ENCODE results near the gene CMTM4. TPM values are rescaled to one million over a fixed set of nuclear protein-coding genes. Genes with fewer than 3 reads are reported as not detected.

The CMTM4 gene
- total and polyA plus RNA-seq, 4 experiments from 2014 or later = 0.21 to 2.2 (median 2.0) TPM; not detected in 1

DNA sequence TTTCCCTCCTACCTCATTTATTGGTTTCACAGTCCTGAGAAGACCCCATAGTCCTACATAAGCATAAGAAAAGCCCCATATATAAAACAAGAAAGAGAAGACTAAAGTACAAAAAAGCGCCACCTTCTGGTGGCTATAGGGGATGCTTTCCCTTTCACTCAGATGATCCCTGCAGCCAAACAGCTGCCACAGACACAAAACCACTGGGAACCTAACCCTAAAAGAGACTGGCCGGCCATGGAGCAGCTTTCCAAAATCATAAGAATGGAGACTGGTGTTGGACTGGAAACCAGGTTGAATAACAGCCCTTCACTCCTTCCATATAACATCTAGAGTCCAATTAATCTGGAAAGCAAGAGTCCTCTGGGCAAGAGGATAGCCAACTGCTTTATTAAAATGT, 43.5 kb upstream of the CMTM4 start:
- no peaks in the 10 kb centered on the region for H3K27me3 Mint-ChIP-seq
- peaks cover 18% of the 10 kb centered on the region for H3K4me1 ChIP-seq (ENCODE audit: insufficient read depth, low read length)
- ChIA-PET POLR2A (ENCODE audit: partially characterized antibody) (interaction anchor here (1.2 to 1.6 kb wide), 2 partner anchors 12 to 91 kb away, joined by 3 to 6 read pairs; partner anchors contain the start of genes DYNC1LI2 and NAE1), CTCF (ENCODE audit: partially characterized antibody) (interaction anchor here (1.1 to 8.8 kb wide), 5 partner anchors 10 to 335 kb away, joined by 3 to 76 read pairs (median 11); partner anchors contain the start of gene DYNC1LI2)
- peak overlapping the region in 1 of 8 donors; percentile 47 for H3K4me3 Mint-ChIP-seq
- intact Hi-C loops (cut with micrococcal nuclease) = loop anchor here (1.0 kb wide), 2 partner anchors 178 to 334 kb away; no protein-coding TSS in a partner anchor
- peaks cover 20 to 63% of the 10 kb centered on the region in 2 donors for H3K36me3 Mint-ChIP-seq
- H3K9me3 Mint-ChIP-seq = no peaks in the 10 kb centered on the region
- peak in 4 of 5 donors; percentile 14 to 31 (median 28) for DNase-seq
- no peak overlapping the region for H3K4me3 ChIP-seq (ENCODE audit: low read length in 2 of 2)
- peaks cover 56% of the 10 kb centered on the region for H3K36me3 ChIP-seq (ENCODE audit: insufficient read depth, low read length)
- no peaks in the 10 kb centered on the region for H3K27me3 ChIP-seq (ENCODE audit: insufficient read depth, low read length)
- peaks cover 13 to 24% (median 16%) of the 10 kb centered on the region in 4 donors for H3K4me1 Mint-ChIP-seq
- peak overlapping the region in 5 of 7 donors; percentile 30 to 77 (median 49) for H3K27ac Mint-ChIP-seq
- H3K27ac ChIP-seq (ENCODE audit: low read depth, low read length) = no peak overlapping the region
- no peaks in the 10 kb centered on the region for H3K9me3 ChIP-seq (ENCODE audit: control insufficient read depth in 1 of 2, low read length in 2 of 2)

DNA sequence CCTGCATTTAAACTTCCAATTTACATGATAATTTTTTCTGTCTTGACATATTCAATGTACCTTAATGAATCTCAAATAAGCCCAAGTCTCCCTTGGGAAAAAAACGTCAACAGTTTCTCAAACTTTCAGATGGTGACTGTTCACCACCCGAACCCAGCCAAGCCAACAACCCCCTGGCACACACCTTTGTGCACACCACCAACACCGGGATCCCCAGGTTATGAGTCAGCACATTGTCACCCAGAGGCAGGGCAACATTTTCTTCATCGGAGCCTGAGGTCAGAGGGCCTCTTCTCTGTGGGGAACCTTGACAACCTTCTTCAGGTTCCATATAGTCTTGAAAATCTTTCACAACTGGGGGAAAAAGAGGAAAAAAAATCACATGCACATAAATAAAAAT, 39.3 kb upstream of the CMTM4 start:
- peaks cover 12% of the 10 kb centered on the region for H3K4me1 ChIP-seq (ENCODE audit: insufficient read depth, low read length)
- Mint-ChIP-seq H3K27me3 (no peaks in the 10 kb centered on the region), H3K4me1 (peaks cover 10 to 16% (median 12%) of the 10 kb centered on the region in 4 donors), H3K9me3 (no peaks in the 10 kb centered on the region), H3K27ac (peak overlapping the region in 1 of 7 donors; percentile 50), H3K36me3 (peaks cover 39 to 74% of the 10 kb centered on the region in 2 donors), H3K4me3 (peak overlapping the region in 1 of 8 donors; percentile 3)
- ChIA-PET POLR2A (ENCODE audit: partially characterized antibody) (interaction anchor here (1.7 kb wide), 1 partner anchor 15 kb away, joined by 5 read pairs; the partner anchor contains the start of gene DYNC1LI2), CTCF (ENCODE audit: partially characterized antibody) (interaction anchor here (2.2 to 8.8 kb wide), 4 partner anchors 9 to 329 kb away, joined by 7 to 76 read pairs (median 18); partner anchors contain the start of gene NAE1)
- H3K4me3 ChIP-seq (ENCODE audit: low read length in 2 of 2) = no peak overlapping the region
- no peak overlapping the region for H3K27ac ChIP-seq (ENCODE audit: low read depth, low read length)
- H3K9me3 ChIP-seq (ENCODE audit: control insufficient read depth in 1 of 2, low read length in 2 of 2) = no peaks in the 10 kb centered on the region
- H3K36me3 ChIP-seq (ENCODE audit: insufficient read depth, low read length) = peaks cover 73% of the 10 kb centered on the region
- DNase-seq = no peak
- H3K27me3 ChIP-seq (ENCODE audit: insufficient read depth, low read length) = no peaks in the 10 kb centered on the region
- intact Hi-C loops (cut with micrococcal nuclease) = no loop called here

- no peak overlapping the region for H3K4me3 ChIP-seq (ENCODE audit: low read length in 2 of 2)
- Mint-ChIP-seq H3K27me3 (no peaks in the 10 kb centered on the region), H3K4me3 (no peak overlapping the region), H3K27ac (peak overlapping the region in 3 of 7 donors; percentile 3 to 44 (median 19)), H3K9me3 (no peaks in the 10 kb centered on the region), H3K4me1 (peaks cover 3 to 6% (median 5%) of the 10 kb centered on the region in 4 donors), H3K36me3 (peaks cover 51 to 73% of the 10 kb centered on the region in 2 donors)
- H3K27me3 ChIP-seq (ENCODE audit: insufficient read depth, low read length) = no peaks in the 10 kb centered on the region
- no peak overlapping the region for H3K27ac ChIP-seq (ENCODE audit: low read depth, low read length)
- peaks cover 73% of the 10 kb centered on the region for H3K36me3 ChIP-seq (ENCODE audit: insufficient read depth, low read length)
- DNase-seq = no peak
- H3K9me3 ChIP-seq (ENCODE audit: control insufficient read depth in 1 of 2, low read length in 2 of 2) = no peaks in the 10 kb centered on the region
- H3K4me1 ChIP-seq (ENCODE audit: insufficient read depth, low read length) = no peaks in the 10 kb centered on the region
- intact Hi-C loops (cut with micrococcal nuclease) = no loop called here
- POLR2A ChIA-PET (ENCODE audit: partially characterized antibody) = no interaction called here
- CTCF ChIA-PET (ENCODE audit: partially characterized antibody) = interaction anchor here (0.9 to 2.6 kb wide), 4 partner anchors 9 to 327 kb away, joined by 3 to 11 read pairs (median 5); partner anchors contain the start of gene NAE1
Observed at GRCh38 chr16:66731101-66731500, 34.6 kb upstream of the CMTM4 start.

GRCh38 chr16:66728804-66729203, 32.3 kb upstream of the CMTM4 start:
- H3K4me3 Mint-ChIP-seq = no peak overlapping the region
- intact Hi-C loops (cut with micrococcal nuclease) = loop anchor here (1.0 to 2.0 kb wide), 4 partner anchors 32 to 323 kb away; partner anchors contain the start of gene CMTM4
- peaks cover 76% of the 10 kb centered on the region for H3K36me3 ChIP-seq (ENCODE audit: insufficient read depth, low read length)

DNA sequence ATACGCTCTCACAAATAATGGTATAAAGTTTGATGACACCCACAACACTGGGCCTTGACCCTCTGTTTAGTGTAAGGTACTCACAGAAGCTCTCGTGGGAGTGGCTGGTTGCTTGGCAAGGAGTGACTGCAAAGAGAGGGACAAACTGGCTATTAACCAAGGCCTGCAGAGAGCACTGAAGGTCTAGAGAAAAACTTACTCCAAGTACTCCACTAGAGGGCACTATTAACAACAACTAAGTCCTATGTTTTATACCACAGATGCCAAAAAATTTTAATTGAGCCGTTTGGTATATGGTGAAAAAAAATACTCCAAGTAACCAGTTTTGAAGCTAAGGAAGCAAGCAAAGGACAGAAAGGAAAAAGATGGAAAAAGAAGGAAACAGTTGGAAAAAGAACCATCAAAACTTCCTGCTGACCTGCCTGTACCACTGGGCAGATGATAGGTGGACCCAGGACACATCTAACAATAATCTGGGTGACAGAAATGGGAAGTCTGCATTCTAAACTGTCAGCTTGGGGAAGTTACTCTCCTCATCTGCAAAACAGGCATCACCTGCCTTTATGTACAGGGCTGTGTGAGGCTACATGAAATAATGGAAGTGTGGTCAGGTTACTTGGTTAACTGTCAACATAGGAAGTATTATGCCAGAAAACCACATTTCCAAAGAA, 31.7 kb upstream of the CMTM4 start:
- no peak overlapping the region for H3K4me3 Mint-ChIP-seq
- DNase-seq = peak in 4 of 5 donors; percentile 42 to 56 (median 46)
- H3K36me3 Mint-ChIP-seq = peaks cover 64 to 77% of the 10 kb centered on the region in 2 donors
- POLR2A ChIA-PET (ENCODE audit: partially characterized antibody) = interaction anchor here (1.3 to 1.5 kb wide), 2 partner anchors 23 to 145 kb away, joined by 3 to 8 read pairs; partner anchors contain the start of gene DYNC1LI2
- H3K27ac Mint-ChIP-seq = peak overlapping the region in 5 of 7 donors; percentile 12 to 73 (median 52)
- CTCF ChIA-PET (ENCODE audit: partially characterized antibody) = interaction anchor here (0.7 to 4.2 kb wide), 16 partner anchors 12 to 322 kb away, joined by 3 to 76 read pairs (median 6); partner anchors contain the start of genes DYNC1LI2 and NAE1
- intact Hi-C loops (cut with micrococcal nuclease) = loop anchor here (1.0 to 2.0 kb wide), 4 partner anchors 31 to 322 kb away; partner anchors contain the start of gene CMTM4
- Histone ChIP-seq H3K9me3 (ENCODE audit: control insufficient read depth in 1 of 2, low read length in 2 of 2) (no peaks in the 10 kb centered on the region), H3K27ac (ENCODE audit: low read depth, low read length) (no peak overlapping the region), H3K36me3 (ENCODE audit: insufficient read depth, low read length) (peaks cover 78% of the 10 kb centered on the region), H3K4me1 (ENCODE audit: insufficient read depth, low read length) (no peaks in the 10 kb centered on the region), H3K27me3 (ENCODE audit: insufficient read depth, low read length) (no peaks in the 10 kb centered on the region), H3K4me3 (ENCODE audit: low read length in 2 of 2) (no peak overlapping the region)
- peaks cover 0 to 1% (median 0%) of the 10 kb centered on the region in 8 donors for H3K9me3 Mint-ChIP-seq
- peaks cover 3 to 6% (median 5%) of the 10 kb centered on the region in 4 donors for H3K4me1 Mint-ChIP-seq
- H3K27me3 Mint-ChIP-seq = no peaks in the 10 kb centered on the region

More at GRCh38 chr16:66728804-66729203, 32.3 kb upstream of the CMTM4 start:
- H3K27ac Mint-ChIP-seq = no peak overlapping the region
- H3K27me3 Mint-ChIP-seq = no peaks in the 10 kb centered on the region
- no peak overlapping the region for H3K4me3 ChIP-seq (ENCODE audit: low read length in 2 of 2)
- H3K36me3 Mint-ChIP-seq = peaks cover 61 to 77% of the 10 kb centered on the region in 2 donors
- no peaks in the 10 kb centered on the region for H3K27me3 ChIP-seq (ENCODE audit: insufficient read depth, low read length)
- H3K4me1 Mint-ChIP-seq = peaks cover 3 to 6% (median 5%) of the 10 kb centered on the region in 4 donors
- H3K4me1 ChIP-seq (ENCODE audit: insufficient read depth, low read length) = no peaks in the 10 kb centered on the region
- ChIA-PET CTCF (ENCODE audit: partially characterized antibody) (interaction anchor here (0.7 to 4.2 kb wide), 12 partner anchors 11 to 323 kb away, joined by 3 to 76 read pairs (median 6); partner anchors contain the start of genes DYNC1LI2 and NAE1), POLR2A (ENCODE audit: partially characterized antibody) (interaction anchor here (1.3 to 1.5 kb wide), 2 partner anchors 22 to 144 kb away, joined by 3 to 8 read pairs; partner anchors contain the start of gene DYNC1LI2)
- H3K9me3 Mint-ChIP-seq = no peaks in the 10 kb centered on the region
- no peak overlapping the region for H3K27ac ChIP-seq (ENCODE audit: low read depth, low read length)
- DNase-seq = no peak
- no peaks in the 10 kb centered on the region for H3K9me3 ChIP-seq (ENCODE audit: control insufficient read depth in 1 of 2, low read length in 2 of 2)

DNA sequence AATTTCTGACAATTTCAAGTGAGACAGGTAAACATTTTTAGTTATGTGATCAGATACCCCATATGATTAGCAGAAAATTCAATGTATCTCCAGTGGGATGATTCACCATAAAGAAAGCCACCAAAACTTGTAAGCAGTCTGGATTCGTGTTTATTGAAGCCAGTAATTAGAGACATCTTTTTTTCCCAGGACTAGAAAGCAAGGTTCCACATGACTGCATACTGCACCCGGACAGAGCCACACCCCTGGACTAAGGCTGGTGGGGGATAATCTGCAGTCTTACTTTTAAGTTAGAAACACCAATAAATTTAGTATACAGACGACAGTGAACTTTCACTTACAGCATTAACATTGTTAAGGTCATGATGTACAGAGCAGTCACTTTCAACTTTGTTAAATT, 24.2 kb upstream of the CMTM4 start:
- H3K27ac Mint-ChIP-seq = no peak overlapping the region
- H3K4me1 Mint-ChIP-seq = no peaks in the 10 kb centered on the region
- intact Hi-C loops (cut with micrococcal nuclease) = no loop called here
- Histone ChIP-seq H3K27ac (ENCODE audit: low read depth, low read length) (no peak overlapping the region), H3K27me3 (ENCODE audit: insufficient read depth, low read length) (no peaks in the 10 kb centered on the region), H3K36me3 (ENCODE audit: insufficient read depth, low read length) (peaks cover 27% of the 10 kb centered on the region), H3K9me3 (ENCODE audit: control insufficient read depth in 1 of 2, low read length in 2 of 2) (no peaks in the 10 kb centered on the region), H3K4me1 (ENCODE audit: insufficient read depth, low read length) (no peaks in the 10 kb centered on the region), H3K4me3 (ENCODE audit: low read length in 2 of 2) (no peak overlapping the region)
- no peaks in the 10 kb centered on the region for H3K27me3 Mint-ChIP-seq
- ChIA-PET CTCF (ENCODE audit: partially characterized antibody) (no interaction called here), POLR2A (ENCODE audit: partially characterized antibody) (no interaction called here)
- H3K9me3 Mint-ChIP-seq = peaks cover 0 to 1% (median 0%) of the 10 kb centered on the region in 8 donors
- no peak for DNase-seq
- H3K4me3 Mint-ChIP-seq = no peak overlapping the region
- H3K36me3 Mint-ChIP-seq = peaks cover 33 to 53% of the 10 kb centered on the region in 2 donors

GRCh38 chr16:66719246-66719645, 22.7 kb upstream of the CMTM4 start:
- H3K9me3 ChIP-seq (ENCODE audit: control insufficient read depth in 1 of 2, low read length in 2 of 2) = no peaks in the 10 kb centered on the region
- CTCF ChIA-PET (ENCODE audit: partially characterized antibody) = interaction anchor here (0.6 kb wide), 1 partner anchor 69 kb away, joined by 3 read pairs; no protein-coding TSS in a partner anchor

More at GRCh38 chr16:66719246-66719645, 22.7 kb upstream of the CMTM4 start:
- no peak for DNase-seq
- Mint-ChIP-seq H3K4me1 (no peaks in the 10 kb centered on the region), H3K36me3 (peaks cover 25 to 42% of the 10 kb centered on the region in 2 donors), H3K4me3 (no peak overlapping the region), H3K27ac (no peak overlapping the region), H3K9me3 (peaks cover 0 to 1% (median 0%) of the 10 kb centered on the region in 8 donors), H3K27me3 (no peaks in the 10 kb centered on the region)
- POLR2A ChIA-PET (ENCODE audit: partially characterized antibody) = no interaction called here
- Histone ChIP-seq H3K27me3 (ENCODE audit: insufficient read depth, low read length) (no peaks in the 10 kb centered on the region), H3K4me3 (ENCODE audit: low read length in 2 of 2) (no peak overlapping the region), H3K27ac (ENCODE audit: low read depth, low read length) (no peak overlapping the region), H3K4me1 (ENCODE audit: insufficient read depth, low read length) (no peaks in the 10 kb centered on the region), H3K36me3 (ENCODE audit: insufficient read depth, low read length) (peaks cover 15% of the 10 kb centered on the region)
- intact Hi-C loops (cut with micrococcal nuclease) = no loop called here
